ENCODE results near the gene SYCP3. TPM values are rescaled to one million over a fixed set of nuclear protein-coding genes. Genes with fewer than 3 reads are reported as not detected.

SYCP3 gene
- total and polyA plus RNA-seq, 2 of the 13 experiments (the other 11 are each of a cell fraction or from before 2014, with no cell fraction given), result not detected

DNA sequence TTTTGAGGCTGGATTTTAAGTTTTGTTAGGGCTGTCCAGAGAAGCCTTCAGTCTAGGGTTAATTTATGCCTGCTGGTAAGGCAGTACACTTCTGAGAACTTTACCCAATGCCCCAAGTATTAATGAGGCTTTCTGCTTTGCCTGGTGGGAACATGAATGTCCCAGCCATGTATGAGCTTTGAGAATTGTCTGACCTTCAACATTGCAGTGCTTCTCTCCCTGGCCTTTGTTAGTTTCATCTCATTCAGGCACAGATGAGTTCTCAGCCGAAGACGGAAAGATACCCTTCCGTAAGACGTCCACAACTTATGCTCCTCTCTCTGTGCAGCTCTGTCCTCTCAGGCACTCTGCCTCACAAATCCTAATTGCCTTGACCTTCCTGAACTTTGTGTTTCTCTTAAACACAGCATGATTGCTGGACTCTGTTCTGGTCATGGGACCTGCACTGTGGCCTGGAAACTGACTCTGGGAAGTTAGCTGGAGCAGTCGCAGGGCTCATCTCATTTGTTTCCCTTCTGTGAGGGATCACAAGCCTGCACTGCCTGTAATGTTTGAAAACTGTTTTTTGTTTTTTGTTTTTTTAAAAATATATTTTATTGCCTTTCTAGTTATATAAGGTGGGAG lies 26.1 kb downstream of the SYCP3 start (continued):
- TF ChIP-seq HNF1A (IDR thresholded peaks at IDR 0.05; ENCODE audit: low read depth) (no peak), HNF1A (CRISPR knock-in tag; IDR thresholded peaks at IDR 0.05; ENCODE audit: borderline replicate concordance) (no peak), ATF1 (CRISPR knock-in tag; IDR thresholded peaks at IDR 0.05) (no peak), ZSCAN21 (CRISPR knock-in tag; IDR thresholded peaks at IDR 0.05; ENCODE audit: borderline replicate concordance) (peak; percentile 51; the same call in 1 of the 2 replicates), ZNF121 (CRISPR knock-in tag; IDR thresholded peaks at IDR 0.05) (no peak), SMYD3 (CRISPR knock-in tag; IDR thresholded peaks at IDR 0.05) (no peak), TRIM24 (CRISPR knock-in tag; IDR thresholded peaks at IDR 0.05) (no peak), AHDC1 (CRISPR knock-in tag; IDR thresholded peaks at IDR 0.05; ENCODE audit: borderline replicate concordance) (peak; percentile 61; the same call in 1 of the 2 replicates), POGZ (CRISPR knock-in tag; IDR thresholded peaks at IDR 0.05) (peak; percentile 95), ZNF446 (CRISPR knock-in tag; IDR thresholded peaks at IDR 0.05) (no peak), CEBPG (CRISPR knock-in tag; IDR thresholded peaks at IDR 0.05) (peak; percentile 67), FOXK1 (CRISPR knock-in tag; IDR thresholded peaks at IDR 0.05; ENCODE audit: borderline replicate concordance, low read depth) (peak; percentile 78; the same call in 1 of the 2 replicates), HOXA9 (CRISPR knock-in tag; IDR thresholded peaks at IDR 0.05; ENCODE audit: borderline replicate concordance) (no peak), USF2 (IDR thresholded peaks at IDR 0.05; ENCODE audit: low read depth, low read length) (no peak), USF2 (CRISPR knock-in tag; IDR thresholded peaks at IDR 0.05; ENCODE audit: borderline replicate concordance) (no peak), ZNF274 (CRISPR knock-in tag; IDR thresholded peaks at IDR 0.05) (no peak), ZBTB20 (CRISPR knock-in tag; IDR thresholded peaks at IDR 0.05; ENCODE audit: borderline replicate concordance, low read depth) (peak; percentile 70; the same call in 1 of the 2 replicates), ZNF124 (CRISPR knock-in tag; IDR thresholded peaks at IDR 0.05) (0 out of 2 replicates have a peak, but pooled peaks have one; percentile 74)
